GM19467 (cell line): Measurements from ENCODE around the gene SDCCAG8.

Source experiments
- ATAC-seq: cut with Tn5 transposase; IDR thresholded peaks from one replicate; pipeline ENCODE4 v1.9.1; 2021; ENCODE audit warnings: mild to moderate bottlenecking, moderate library complexity; ENCODE audit not compliant: unreplicated experiment

SDCCAG8 gene

GRCh38 chr1:243254233-243254926 lies 1.5 kb upstream of the SDCCAG8 start:
- peak; percentile 15 for ATAC-seq

GRCh38 chr1:243254927-243255790 lies 682 bp upstream of the SDCCAG8 start, which contains the start of gene CEP170:
Gene CEP170 (minus strand): TSS chr1:243255281. CDS start chr1:243225280, 30,001 bp downstream.
- peak; percentile 50 for ATAC-seq

- no peak for ATAC-seq
Measured at GRCh38 chr1:243256590-243256989, 749 bp downstream of the SDCCAG8 start.

- no peak for ATAC-seq
Measured at GRCh38 chr1:243257189-243257588, 1.3 kb downstream of the SDCCAG8 start.

GRCh38 chr1:243258731-243259130 lies 2.9 kb downstream of the SDCCAG8 start:
- ATAC-seq = no peak

- no peak for ATAC-seq
Measured at GRCh38 chr1:243260221-243260880, 4.5 kb downstream of the SDCCAG8 start.

GRCh38 chr1:243261390-243261789 lies 5.5 kb downstream of the SDCCAG8 start:
- ATAC-seq = no peak

GRCh38 chr1:243264717-243265116 lies 8.9 kb downstream of the SDCCAG8 start:
- no peak for ATAC-seq

GRCh38 chr1:243266231-243266630 lies 10.4 kb downstream of the SDCCAG8 start:
- no peak for ATAC-seq

- ATAC-seq = no peak
Measured at GRCh38 chr1:243267471-243267880, 11.6 kb downstream of the SDCCAG8 start.

GRCh38 chr1:243267914-243268653 lies 12.2 kb downstream of the SDCCAG8 start:
- no peak for ATAC-seq

GRCh38 chr1:243268751-243269460 lies 13.1 kb downstream of the SDCCAG8 start:
- no peak for ATAC-seq

GRCh38 chr1:243269461-243269801 lies 13.6 kb downstream of the SDCCAG8 start:
- ATAC-seq = peak; percentile 69

GRCh38 chr1:243270097-243270864 lies 14.4 kb downstream of the SDCCAG8 start:
- no peak for ATAC-seq

- no peak for ATAC-seq
Measured at GRCh38 chr1:243271996-243272395, 16.2 kb downstream of the SDCCAG8 start.

GRCh38 chr1:243272401-243272800 lies 16.6 kb downstream of the SDCCAG8 start:
- ATAC-seq = no peak

GRCh38 chr1:243273506-243273905 lies 17.7 kb downstream of the SDCCAG8 start:
- ATAC-seq = no peak

GRCh38 chr1:243273945-243274344 lies 18.1 kb downstream of the SDCCAG8 start:
- no peak for ATAC-seq

- ATAC-seq = no peak
Measured at GRCh38 chr1:243275316-243275715, 19.5 kb downstream of the SDCCAG8 start.
